CD1c-positive myeloid dendritic cell (primary cell): ENCODE measurements around the gene RYR3.

ENCODE experiments used
- DNase-seq: peaks from one replicate; pipeline ENCODE4 v3.0.0-alpha.2; 2016; ENCODE audit errors: extremely low spot score

The RYR3 gene

GRCh38 chr15:33320017-33320416 lies 9.2 kb downstream of the RYR3 start:
- DNase-seq = no peak

- no peak for DNase-seq
Measured at GRCh38 chr15:33322091-33322490, 11.3 kb downstream of the RYR3 start.

- DNase-seq = no peak
Measured at GRCh38 chr15:33324609-33325008, 13.8 kb downstream of the RYR3 start.

- no peak for DNase-seq
Measured at GRCh38 chr15:33326908-33327307, 16.1 kb downstream of the RYR3 start.

- no peak for DNase-seq
Measured at GRCh38 chr15:33328106-33328505, 17.3 kb downstream of the RYR3 start.

GRCh38 chr15:33329457-33329856 lies 18.7 kb downstream of the RYR3 start:
- no peak for DNase-seq

GRCh38 chr15:33330931-33331330 lies 20.2 kb downstream of the RYR3 start:
- DNase-seq = no peak

- no peak for DNase-seq
Measured at GRCh38 chr15:33341953-33342352, 31.2 kb downstream of the RYR3 start.

- DNase-seq = no peak
Measured at GRCh38 chr15:33343275-33343674, 32.5 kb downstream of the RYR3 start.

GRCh38 chr15:33344111-33344510 lies 33.3 kb downstream of the RYR3 start:
- DNase-seq = no peak

GRCh38 chr15:33344530-33344929 lies 33.8 kb downstream of the RYR3 start:
- DNase-seq = no peak

GRCh38 chr15:33354411-33354810 lies 43.6 kb downstream of the RYR3 start:
- DNase-seq = no peak

GRCh38 chr15:33357845-33358244 lies 47.1 kb downstream of the RYR3 start:
- DNase-seq = no peak

- DNase-seq = no peak
Measured at GRCh38 chr15:33358306-33358705, 47.5 kb downstream of the RYR3 start.

- DNase-seq = no peak
Measured at GRCh38 chr15:33360886-33361285, 50.1 kb downstream of the RYR3 start.

GRCh38 chr15:33369941-33370622 lies 59.3 kb downstream of the RYR3 start:
- DNase-seq = no peak

- peak; percentile 47 for DNase-seq
Measured at GRCh38 chr15:33370623-33371020, 59.9 kb downstream of the RYR3 start.

GRCh38 chr15:33371159-33371558 lies 60.4 kb downstream of the RYR3 start:
- DNase-seq = no peak

- peak; percentile 56 for DNase-seq
Measured at GRCh38 chr15:33374226-33374914, 63.6 kb downstream of the RYR3 start.

GRCh38 chr15:33375236-33375635 lies 64.5 kb downstream of the RYR3 start:
- DNase-seq = peak; percentile 40

GRCh38 chr15:33377204-33377603 lies 66.4 kb downstream of the RYR3 start:
- DNase-seq = no peak

- DNase-seq = peak; percentile 54
Measured at GRCh38 chr15:33378866-33379480, 68.2 kb downstream of the RYR3 start.

GRCh38 chr15:33380406-33380805 lies 69.6 kb downstream of the RYR3 start:
- DNase-seq = no peak
